ENCODE data around the gene ZAP70.

GRCh38 chr2:97785818-97786217 lies 72.4 kb downstream of the ZAP70 start:
- TF ChIP-seq GATA2 (IDR thresholded peaks at IDR 0.05; ENCODE audit: low read depth, low read length) (no peak), GATA3 (IDR thresholded peaks at IDR 0.05; ENCODE audit: low read depth, low read length) (no peak)

All from SH-SY5Y (cell line).